A549 (cell line): Measurements from ENCODE around the gene PLSCR3. TPM values are rescaled to one million over a fixed set of nuclear protein-coding genes. Genes with fewer than 3 reads are reported as not detected.

Experiments
- ATAC-seq, 2 experiments: fragments of 200-7000 bp in 1 of 2; fragments of >200 bp in 1 of 2; cut with Nextera tagmentation in 1 of 2; cut with Tn5 transposase in 1 of 2; 3 replicates each; pipeline versions ENCODE4 v1.8.0 to v1.9.1; 2018 to 2020; ENCODE audit warnings: mild to moderate bottlenecking in 1 of 2, moderate library complexity in 1 of 2
- CTCF ChIA-PET: fragments of 300-600 bp; sonication (Branson Sonifier 250); formaldehyde crosslinking; extraction: SDS; loops from one replicate; lab custom pipeline; 2021; ENCODE audit warnings: antibody characterized with exemption, inconsistent platforms; lab: Yijun Ruan, JAX
- POLR2A ChIA-PET: fragments of 350-600 bp; formaldehyde crosslinking; extraction: SDS; loops from one replicate; lab custom pipeline; 2021; ENCODE audit warnings: antibody characterized with exemption, inconsistent platforms; lab: Yijun Ruan, JAX
- DNase-seq, 2 experiments: peaks; one replicate each; pipeline versions ENCODE4 v3.0.0 to v3.0.0-alpha.2; 2011 to 2016; ENCODE audit warnings: low read depth in 1 of 2, low spot score in 1 of 2
- FAIRE-seq: peaks from 2 replicates; lab custom pipeline; 2011; peaks lifted over from hg19 to GRCh38; lab: Jason Lieb, UNC
- H3K27ac ChIP-seq, 2 experiments: fragments of >200 bp; sonication (Bioruptor Twin); formaldehyde crosslinking; 3 replicates each; pipeline ENCODE4 v1.5.1; 2016 to 2017
- H3K4me1 ChIP-seq: fragments of >200 bp; sonication (Bioruptor Twin); formaldehyde crosslinking; 3 replicates; pipeline ENCODE4 v1.6.1; 2016
- H3K4me2 ChIP-seq: fragments of >200 bp; sonication (Bioruptor Twin); formaldehyde crosslinking; 3 replicates; pipeline ENCODE4 v1.6.1; 2016
- H3K4me3 ChIP-seq: fragments of >200 bp; sonication (Bioruptor Twin); formaldehyde crosslinking; 3 replicates; pipeline ENCODE4 v1.5.1; 2016
- H3K9me3 ChIP-seq: fragments of >200 bp; sonication (Bioruptor Twin); formaldehyde crosslinking; 3 replicates; pipeline ENCODE4 v1.6.1; 2016
- BCL3 ChIP-seq: fragments of >200 bp; sonication (Bioruptor Twin); formaldehyde crosslinking; IDR thresholded peaks from 3 replicates; pipeline ENCODE4 v1.6.1; 2016
- BHLHE40 ChIP-seq: IDR thresholded peaks from 2 replicates; pipeline ENCODE4 v1.6.1; 2012; ENCODE audit warnings: low read depth, low read length, inconsistent platforms
- CHD4 ChIP-seq: fragments of 200-600 bp; sonication (generic); IDR thresholded peaks from 2 replicates; pipeline ENCODE4 v1.6.1; 2016; ENCODE audit warnings: antibody characterized with exemption, mild to moderate bottlenecking, borderline replicate concordance
- CTCF ChIP-seq: fragments of >200 bp; sonication (Bioruptor Twin); formaldehyde crosslinking; IDR thresholded peaks from 3 replicates; pipeline ENCODE4 v1.5.1; 2016
- E2F6 ChIP-seq: IDR thresholded peaks from 2 replicates; pipeline ENCODE4 v1.6.1; 2012; ENCODE audit warnings: low read depth, borderline replicate concordance
- EHF ChIP-seq: fragments of 250-450 bp; sonication (Bioruptor Pico); IDR thresholded peaks from 2 replicates; pipeline ENCODE4 v1.5.0; 2020; ENCODE audit warnings: mild to moderate bottlenecking
- EHMT2 ChIP-seq: fragments of 200-600 bp; sonication (generic); IDR thresholded peaks from 2 replicates; pipeline ENCODE4 v1.6.1; 2016; ENCODE audit warnings: antibody characterized with exemption, low read depth, mild to moderate bottlenecking, moderate library complexity
- ESRRA ChIP-seq: fragments of 150-350 bp; IDR thresholded peaks from 2 replicates; pipeline ENCODE4 v1.6.1; 2014; ENCODE audit warnings: mild to moderate bottlenecking, low read length, borderline replicate concordance
- FOXS1 ChIP-seq: fragments of 250-450 bp; sonication (Bioruptor Pico); IDR thresholded peaks from 2 replicates; pipeline ENCODE4 v1.5.0; 2020; ENCODE audit warnings: mild to moderate bottlenecking, moderate library complexity
- HDAC2 ChIP-seq: fragments of 200-600 bp; sonication (generic); IDR thresholded peaks from 2 replicates; pipeline ENCODE4 v1.6.1; 2016
- HES2 ChIP-seq: fragments of >200 bp; sonication (Bioruptor Twin); formaldehyde crosslinking; IDR thresholded peaks from 2 replicates; pipeline ENCODE4 v1.6.1; 2016
- HEYL ChIP-seq: fragments of 250-450 bp; sonication (Bioruptor Pico); IDR thresholded peaks from 2 replicates; pipeline ENCODE4 v1.8.0; 2021; ENCODE audit warnings: mild to moderate bottlenecking, moderate library complexity
- HMGXB4 ChIP-seq: fragments of 250-450 bp; sonication (Bioruptor Pico); IDR thresholded peaks from 2 replicates; pipeline ENCODE4 v1.5.0; 2021; ENCODE audit warnings: mild to moderate bottlenecking, moderate library complexity, borderline replicate concordance
- HOXA7 ChIP-seq: fragments of 250-450 bp; sonication (Bioruptor Pico); IDR thresholded peaks from 2 replicates; pipeline ENCODE4 v1.5.0; 2020; ENCODE audit warnings: mild to moderate bottlenecking, moderate library complexity
- HOXB5 ChIP-seq: fragments of 250-450 bp; sonication (Bioruptor Pico); IDR thresholded peaks from 2 replicates; pipeline ENCODE4 v1.5.0; 2020; ENCODE audit warnings: mild to moderate bottlenecking, moderate library complexity
- MAFK ChIP-seq: fragments of 450-650 bp; IDR thresholded peaks from 2 replicates; pipeline ENCODE4 v1.6.1; 2014; ENCODE audit not compliant: partially characterized antibody
- MAX ChIP-seq: IDR thresholded peaks from 2 replicates; pipeline ENCODE4 v1.6.1; 2012
- MAZ ChIP-seq: fragments of 150-350 bp; IDR thresholded peaks from 2 replicates; pipeline ENCODE4 v1.6.1; 2014; ENCODE audit warnings: antibody characterized with exemption, low read depth, low read length, borderline replicate concordance
- MYC ChIP-seq: IDR thresholded peaks from 2 replicates; pipeline ENCODE4 v1.6.1; 2012; ENCODE audit warnings: mild to moderate bottlenecking, inconsistent platforms, low read length, improper control_type of control experiment, borderline replicate concordance
- NPAS2 ChIP-seq: fragments of 250-450 bp; sonication (Bioruptor Pico); IDR thresholded peaks from 2 replicates; pipeline ENCODE4 v1.8.0; 2022; ENCODE audit warnings: mild to moderate bottlenecking, moderate library complexity, borderline replicate concordance
- PBX3 ChIP-seq: IDR thresholded peaks from 2 replicates; pipeline ENCODE4 v1.6.1; 2012
- POLR2A ChIP-seq: IDR thresholded peaks from 2 replicates; pipeline ENCODE4 v1.6.1; 2012; ENCODE audit warnings: mild to moderate bottlenecking, low read length
- POLR2AphosphoS2 ChIP-seq: conservative IDR thresholded peaks from 2 replicates; pipeline ENCODE4 v1.6.1; 2012; ENCODE audit warnings: low read length, improper control_type of control experiment, inconsistent platforms
- REST ChIP-seq: fragments of 200-600 bp; sonication (generic); IDR thresholded peaks from 2 replicates; pipeline ENCODE4 v1.6.1; 2016; ENCODE audit warnings: antibody characterized with exemption, mild to moderate bottlenecking, moderate library complexity
- RNF2 ChIP-seq: fragments of 200-600 bp; sonication (generic); IDR thresholded peaks from 2 replicates; pipeline ENCODE4 v1.6.1; 2016; ENCODE audit warnings: low read depth, mild to moderate bottlenecking, antibody characterized with exemption, moderate library complexity, borderline replicate concordance
- SMC3 ChIP-seq: fragments of >200 bp; sonication (Bioruptor Twin); formaldehyde crosslinking; IDR thresholded peaks from 3 replicates; pipeline ENCODE4 v1.6.1; 2018; ENCODE audit warnings: inconsistent platforms
- TP53 ChIP-seq: fragments of 250-450 bp; sonication (Bioruptor Pico); IDR thresholded peaks from 2 replicates; pipeline ENCODE4 v1.5.0; 2021; ENCODE audit warnings: mild to moderate bottlenecking, moderate library complexity
- ZFP36 ChIP-seq: fragments of 450-650 bp; IDR thresholded peaks from 2 replicates; pipeline ENCODE4 v1.6.1; 2014; ENCODE audit warnings: borderline replicate concordance; ENCODE audit not compliant: partially characterized antibody
- WGBS: methylation state at CpG from one replicate; pipeline ENCODE4 v1.1.6; 2017; ENCODE audit errors: missing lambda C conversion rate; 5-methylcytosine and 5-hydroxymethylcytosine counted together
- polyA plus RNA-seq, 4 experiments: library from polyadenylated mRNA; depleted of rRNA in 3 of 4; stranded (reverse); fragments of >200 nt; fragmentation: RNase III in 1 of 4; extraction: RNeasy Plus Mini Kit Qiagen cat#74134 plus additional on column Dnase treatment in 1 of 4; gene quantifications; 2 replicates in 3 of 4; 3 replicates in 1 of 4; pipeline ENCODE4 v1.2.3, GENCODE V29; 2011 to 2017

The PLSCR3 gene
- polyA plus RNA-seq, 2 of the 4 experiments (the other 2 are of a cell fraction), result 11.0 to 29.6 TPM

- FAIRE-seq, result no peak
- peak; percentile 57 to 79 for ATAC-seq
- Histone ChIP-seq H3K4me1 (peaks cover 52% of the 10 kb centered on the region), H3K4me3 (peak within 1 kb of the TSS; percentile 70), H3K9me3 (no peaks in the 10 kb centered on the region), H3K4me2 (peak within 1 kb of the TSS; percentile 90), H3K27ac (peak within 1 kb of the TSS; percentile 92 to 96)
- CTCF ChIA-PET, result interaction anchor here (0.6 to 18.5 kb wide), 21 partner anchors 8 to 543 kb away, joined by 3 to 433 read pairs (median 8); partner anchors contain the start of genes ACAP1, FGF11, NEURL4 and PLSCR3
- 0% methylated on average over 26 of the region's 91 CpGs for WGBS
- POLR2A ChIA-PET, result interaction anchor here (0.7 to 1.5 kb wide), 8 partner anchors 15 to 335 kb away, joined by 3 to 7 read pairs (median 3); partner anchors contain the start of genes MPDU1, NEURL4, PLSCR3 and SLC16A13
- DNase-seq, result peak; percentile 91 to 96
- TF ChIP-seq ESRRA (no peak), POLR2A (peak; percentile 69), HOXB5 (CRISPR knock-in tag) (no peak), NPAS2 (CRISPR knock-in tag) (no peak), HOXA7 (CRISPR knock-in tag) (no peak), TP53 (0 out of 2 replicates have a peak, but pooled peaks have one; percentile 17), SMC3 (no peak; the same call in 2 of the 3 replicates), PBX3 (peak; percentile 50; the same call in 1 of the 2 replicates), POLR2AphosphoS2 (no peak), MAX (no peak; the same call in 1 of the 2 replicates), ZFP36 (no peak), E2F6 (no peak), MAFK (peak; percentile 23), CTCF (peak; percentile 60), EHMT2 (no peak), HES2 (no peak), BHLHE40 (no peak), RNF2 (no peak), MYC (no peak; the same call in 1 of the 2 replicates), HEYL (CRISPR knock-in tag) (no peak), REST (0 out of 2 replicates have a peak, but pooled peaks have one; percentile 9), HMGXB4 (CRISPR knock-in tag) (peak; percentile 68; the same call in 1 of the 2 replicates), CHD4 (no peak), BCL3 (peak; percentile 79), EHF (CRISPR knock-in tag) (no peak), HDAC2 (no peak), MAZ (no peak), FOXS1 (CRISPR knock-in tag) (no peak)
Measured at GRCh38 chr17:7351665-7352502, 42.4 kb downstream of the PLSCR3 start, which contains the start of gene KCTD11. KCTD11 (plus strand) TSS chr17:7352162.
